K562 (cell line): ENCODE results near the gene NBPF14. TPM values are rescaled to one million over a fixed set of nuclear protein-coding genes. Genes with fewer than 3 reads are reported as not detected.
A peak's percentile ranks its signal among the peaks of the same experiment; 100 is the strongest.
"Not testable (repeated sequence)": the region's sequence is repeated elsewhere in the genome, so short reads cannot be mapped to it uniquely, and the experiment has no call there.

Experiments used
- C11orf30 ChIP-seq: fragments of 450-650 bp; IDR thresholded peaks from 2 replicates; pipeline ENCODE4 v1.6.1; 2016; ENCODE audit warnings: low read depth, mild to moderate bottlenecking
- FOXJ2 ChIP-seq: fragments of 200-800 bp; sonication (Bioruptor generic); IDR thresholded peaks from 2 replicates; pipeline ENCODE4 v1.6.1; 2016; ENCODE audit warnings: missing genetic modification characterization, missing compliant biosample characterization
- FOXJ3 ChIP-seq: sonication (generic); formaldehyde crosslinking; IDR thresholded peaks from 2 replicates; pipeline ENCODE4 v1.4.0; 2020; ENCODE audit warnings: mild to moderate bottlenecking, missing genetic modification reagents
- HMG20A ChIP-seq: fragments of 450-650 bp; formaldehyde crosslinking; conservative IDR thresholded peaks from 2 replicates; pipeline ENCODE4 v1.4.0; 2020; ENCODE audit warnings: mild to moderate bottlenecking, mixed read lengths
- HOXB6 ChIP-seq: fragments of 250-450 bp; sonication (Bioruptor Pico); IDR thresholded peaks from 2 replicates; pipeline ENCODE4 v1.5.1; 2022; ENCODE audit warnings: mild to moderate bottlenecking, borderline replicate concordance
- MTA1 ChIP-seq: fragments of 450-650 bp; IDR thresholded peaks from 2 replicates; pipeline ENCODE4 v1.6.1; 2017; ENCODE audit warnings: borderline replicate concordance
- NR1H2 ChIP-seq: sonication (generic); formaldehyde crosslinking; IDR thresholded peaks from 2 replicates; pipeline ENCODE4 v1.4.0; 2020; ENCODE audit warnings: mild to moderate bottlenecking, missing genetic modification reagents
- PHF20 ChIP-seq: fragments of 450-650 bp; IDR thresholded peaks from 2 replicates; pipeline ENCODE4 v1.6.1; 2018; ENCODE audit not compliant: partially characterized antibody
- POLR2A ChIP-seq: fragments of 450-650 bp; conservative IDR thresholded peaks from 2 replicates; pipeline ENCODE4 v1.6.1; 2016
- SIX5 ChIP-seq, 2 experiments: IDR thresholded peaks; 2 replicates each; pipeline ENCODE4 v1.6.1; 2011; ENCODE audit warnings: low read length in 2 of 2, borderline replicate concordance in 1 of 2, low read depth in 1 of 2, mild to moderate bottlenecking in 1 of 2, moderate library complexity in 1 of 2; ENCODE audit not compliant: insufficient read depth in 1 of 2
- TCF3 ChIP-seq: sonication (generic); formaldehyde crosslinking; IDR thresholded peaks from 2 replicates; pipeline ENCODE4 v1.4.0; 2020; ENCODE audit warnings: mild to moderate bottlenecking, missing genetic modification reagents
- TRIM28 ChIP-seq: fragments of 450-650 bp; IDR thresholded peaks from 2 replicates; pipeline ENCODE4 v1.6.1; 2017
- ZBTB7A ChIP-seq: IDR thresholded peaks from 2 replicates; pipeline ENCODE4 v1.6.1; 2011; ENCODE audit warnings: low read depth, mild to moderate bottlenecking, low read length, moderate library complexity, borderline replicate concordance; ENCODE audit not compliant: control insufficient read depth
- ZC3H8 ChIP-seq: fragments of 450-650 bp; IDR thresholded peaks from 2 replicates; pipeline ENCODE4 v1.6.1; 2017
- ZNF253 ChIP-seq: fragments of 250-450 bp; sonication (Bioruptor Pico); conservative IDR thresholded peaks from 2 replicates; pipeline ENCODE4 v1.6.1; 2021; ENCODE audit warnings: mild to moderate bottlenecking
- ZNF695 ChIP-seq: fragments of 450-650 bp; formaldehyde crosslinking; IDR thresholded peaks from 2 replicates; pipeline ENCODE4 v1.4.0; 2020; ENCODE audit warnings: mild to moderate bottlenecking, moderate library complexity
- ZSCAN29 ChIP-seq: fragments of 450-650 bp; IDR thresholded peaks from 2 replicates; pipeline ENCODE4 v1.6.1; 2017
- polyA plus RNA-seq, 8 experiments: library from polyadenylated mRNA; depleted of rRNA in 4 of 8; stranded (reverse) in 5 of 8; unstranded in 3 of 8; fragments of >200 nt; fragmentation: Nextera tagmentation in 2 of 8; fragmentation: Illumina TruSeq in 1 of 8; extraction: Ambion mirVana in 2 of 8; extraction: Trizol in 1 of 8; gene quantifications; 2 replicates each; pipeline versions ENCODE4 v1.2.1 to v1.2.3, GENCODE V29; 2011 to 2014; ENCODE audit warnings: inconsistent platforms in 1 of 8, missing spikeins in 1 of 8
- total RNA-seq, 7 experiments: library from RNA; depleted of rRNA in 6 of 7; stranded (reverse); fragments of >200 nt in 6 of 7; fragmentation: Illumina TruSeq in 2 of 7; extraction: Trizol in 2 of 7; gene quantifications; 2 replicates each; pipeline versions ENCODE4 v1.2.1 to v1.2.3, GENCODE V29; 2011 to 2021; ENCODE audit warnings: low replicate concordance in 1 of 7
- TF ChIP-seq, protein P1 (sequence below), 3 experiments: fragments of 200-800 bp in 1 of 3; sonication (Bioruptor generic) in 1 of 3; sonication (generic) in 1 of 3; formaldehyde crosslinking in 1 of 3; IDR thresholded peaks; 2 replicates each; pipeline versions ENCODE4 v1.6.1 to v1.8.0; 2016 to 2022; ENCODE audit warnings: mild to moderate bottlenecking in 2 of 3, missing compliant biosample characterization in 2 of 3, missing genetic modification characterization in 2 of 3, missing genetic modification reagents in 1 of 3
- TF ChIP-seq, protein P2 (sequence below): fragments of 450-650 bp; formaldehyde crosslinking; IDR thresholded peaks from 2 replicates; pipeline ENCODE4 v1.4.0; 2022; ENCODE audit warnings: mild to moderate bottlenecking, moderate library complexity
- TF ChIP-seq, protein P3 (sequence below): fragments of 450-650 bp; conservative IDR thresholded peaks from 2 replicates; pipeline ENCODE4 v1.6.1; 2016; ENCODE audit warnings: missing genetic modification characterization, low read depth, mild to moderate bottlenecking, control low read depth, missing compliant biosample characterization
- TF ChIP-seq, protein P4 (sequence below): fragments of 450-650 bp; IDR thresholded peaks from 2 replicates; pipeline ENCODE4 v1.6.1; 2016; ENCODE audit warnings: mild to moderate bottlenecking
- TF ChIP-seq, protein P5 (sequence below): fragments of 250-450 bp; sonication (Bioruptor Pico); IDR thresholded peaks from 2 replicates; pipeline ENCODE4 v1.5.0; 2021

NBPF14 gene
- total and polyA plus RNA-seq, 9 of the 15 experiments (the other 6 are each of a cell fraction or from before 2014, with no cell fraction given): 0.99 to 10.6 (median 6.1) TPM

DNA sequence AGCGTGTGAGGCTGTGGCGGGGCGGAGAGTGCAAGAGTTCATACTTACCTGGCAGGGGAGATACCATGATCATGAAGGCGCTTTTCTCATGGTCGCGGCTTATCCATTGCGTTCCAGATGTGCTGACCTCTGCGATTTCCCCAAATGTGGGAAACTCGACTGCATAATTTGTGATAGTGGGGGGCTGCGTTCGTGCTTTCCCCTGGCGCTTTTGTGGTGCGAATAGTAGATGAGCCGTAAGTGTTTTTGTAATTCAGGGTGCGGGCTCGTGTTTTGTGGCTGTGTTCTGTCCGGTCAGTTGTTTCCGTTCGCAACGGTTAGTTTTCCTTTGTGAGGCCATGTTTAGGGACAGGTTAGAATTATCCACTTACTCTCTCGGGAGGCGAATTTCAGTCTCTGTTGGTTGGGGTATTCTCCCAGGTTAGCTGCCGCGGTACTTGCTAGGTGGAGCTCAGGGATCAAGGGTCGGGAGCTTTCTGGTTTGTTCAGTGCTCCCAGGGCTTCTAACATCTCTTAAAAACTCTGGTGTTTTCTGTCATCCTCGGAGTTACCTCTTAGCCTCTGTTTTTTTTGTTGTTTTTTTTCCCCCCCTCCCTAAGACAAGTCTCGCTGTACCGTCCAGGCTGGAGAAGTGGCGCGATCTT is 73.1 kb downstream of the NBPF14 start (continued):
- TF ChIP-seq ZBTB7A (peak; percentile 51; the same call in 1 of the 2 replicates), ZNF253 (peak; percentile 99), C11orf30 (peak; percentile 85), PHF20 (peak; percentile 70), ZC3H8 (peak; percentile 100), HMG20A (peak; percentile 95), SIX5 (IDR thresholded peaks at IDR 0.05; ENCODE audit: borderline replicate concordance in 1 of 2, insufficient read depth in 1 of 2, low read depth in 1 of 2, low read length in 2 of 2) (peak; percentile 31 to 51; a peak in 3 of 4 replicates), ZSCAN29 (peak; percentile 89), TCF3 (peak; percentile 72), FOXJ3 (CRISPR knock-in tag) (peak; percentile 74), POLR2A (peak; percentile 100), MTA1 (peak; percentile 66), NR1H2 (CRISPR knock-in tag) (peak; percentile 96; the same call in 1 of the 2 replicates), HOXB6 (CRISPR knock-in tag) (peak; percentile 100), TRIM28 (peak; percentile 52; the same call in 1 of the 2 replicates), FOXJ2 (tag) (peak; percentile 78; the same call in 1 of the 2 replicates), ZNF695 (CRISPR knock-in tag) (peak; percentile 98)
- TF ChIP-seq, protein P1, sequence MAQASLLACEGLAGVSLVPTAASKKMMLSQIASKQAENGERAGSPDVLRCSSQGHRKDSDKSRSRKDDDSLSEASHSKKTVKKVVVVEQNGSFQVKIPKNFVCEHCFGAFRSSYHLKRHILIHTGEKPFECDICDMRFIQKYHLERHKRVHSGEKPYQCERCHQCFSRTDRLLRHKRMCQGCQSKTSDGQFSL (CRISPR knock-in tag; IDR thresholded peaks at IDR 0.05): peak; percentile 88
- TF ChIP-seq, protein P1 (tag; IDR thresholded peaks at IDR 0.05): not testable (repeated sequence)
- TF ChIP-seq, protein P2, sequence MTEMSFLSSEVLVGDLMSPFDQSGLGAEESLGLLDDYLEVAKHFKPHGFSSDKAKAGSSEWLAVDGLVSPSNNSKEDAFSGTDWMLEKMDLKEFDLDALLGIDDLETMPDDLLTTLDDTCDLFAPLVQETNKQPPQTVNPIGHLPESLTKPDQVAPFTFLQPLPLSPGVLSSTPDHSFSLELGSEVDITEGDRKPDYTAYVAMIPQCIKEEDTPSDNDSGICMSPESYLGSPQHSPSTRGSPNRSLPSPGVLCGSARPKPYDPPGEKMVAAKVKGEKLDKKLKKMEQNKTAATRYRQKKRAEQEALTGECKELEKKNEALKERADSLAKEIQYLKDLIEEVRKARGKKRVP: peak; percentile 98
- TF ChIP-seq, protein P3, sequence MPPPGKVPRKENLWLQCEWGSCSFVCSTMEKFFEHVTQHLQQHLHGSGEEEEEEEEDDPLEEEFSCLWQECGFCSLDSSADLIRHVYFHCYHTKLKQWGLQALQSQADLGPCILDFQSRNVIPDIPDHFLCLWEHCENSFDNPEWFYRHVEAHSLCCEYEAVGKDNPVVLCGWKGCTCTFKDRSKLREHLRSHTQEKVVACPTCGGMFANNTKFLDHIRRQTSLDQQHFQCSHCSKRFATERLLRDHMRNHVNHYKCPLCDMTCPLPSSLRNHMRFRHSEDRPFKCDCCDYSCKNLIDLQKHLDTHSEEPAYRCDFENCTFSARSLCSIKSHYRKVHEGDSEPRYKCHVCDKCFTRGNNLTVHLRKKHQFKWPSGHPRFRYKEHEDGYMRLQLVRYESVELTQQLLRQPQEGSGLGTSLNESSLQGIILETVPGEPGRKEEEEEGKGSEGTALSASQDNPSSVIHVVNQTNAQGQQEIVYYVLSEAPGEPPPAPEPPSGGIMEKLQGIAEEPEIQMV: peak; percentile 45; the same call in 1 of the 2 replicates
- TF ChIP-seq, protein P4, sequence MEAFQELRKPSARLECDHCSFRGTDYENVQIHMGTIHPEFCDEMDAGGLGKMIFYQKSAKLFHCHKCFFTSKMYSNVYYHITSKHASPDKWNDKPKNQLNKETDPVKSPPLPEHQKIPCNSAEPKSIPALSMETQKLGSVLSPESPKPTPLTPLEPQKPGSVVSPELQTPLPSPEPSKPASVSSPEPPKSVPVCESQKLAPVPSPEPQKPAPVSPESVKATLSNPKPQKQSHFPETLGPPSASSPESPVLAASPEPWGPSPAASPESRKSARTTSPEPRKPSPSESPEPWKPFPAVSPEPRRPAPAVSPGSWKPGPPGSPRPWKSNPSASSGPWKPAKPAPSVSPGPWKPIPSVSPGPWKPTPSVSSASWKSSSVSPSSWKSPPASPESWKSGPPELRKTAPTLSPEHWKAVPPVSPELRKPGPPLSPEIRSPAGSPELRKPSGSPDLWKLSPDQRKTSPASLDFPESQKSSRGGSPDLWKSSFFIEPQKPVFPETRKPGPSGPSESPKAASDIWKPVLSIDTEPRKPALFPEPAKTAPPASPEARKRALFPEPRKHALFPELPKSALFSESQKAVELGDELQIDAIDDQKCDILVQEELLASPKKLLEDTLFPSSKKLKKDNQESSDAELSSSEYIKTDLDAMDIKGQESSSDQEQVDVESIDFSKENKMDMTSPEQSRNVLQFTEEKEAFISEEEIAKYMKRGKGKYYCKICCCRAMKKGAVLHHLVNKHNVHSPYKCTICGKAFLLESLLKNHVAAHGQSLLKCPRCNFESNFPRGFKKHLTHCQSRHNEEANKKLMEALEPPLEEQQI: peak; percentile 70; the same call in 1 of the 2 replicates
- TF ChIP-seq, protein P5, sequence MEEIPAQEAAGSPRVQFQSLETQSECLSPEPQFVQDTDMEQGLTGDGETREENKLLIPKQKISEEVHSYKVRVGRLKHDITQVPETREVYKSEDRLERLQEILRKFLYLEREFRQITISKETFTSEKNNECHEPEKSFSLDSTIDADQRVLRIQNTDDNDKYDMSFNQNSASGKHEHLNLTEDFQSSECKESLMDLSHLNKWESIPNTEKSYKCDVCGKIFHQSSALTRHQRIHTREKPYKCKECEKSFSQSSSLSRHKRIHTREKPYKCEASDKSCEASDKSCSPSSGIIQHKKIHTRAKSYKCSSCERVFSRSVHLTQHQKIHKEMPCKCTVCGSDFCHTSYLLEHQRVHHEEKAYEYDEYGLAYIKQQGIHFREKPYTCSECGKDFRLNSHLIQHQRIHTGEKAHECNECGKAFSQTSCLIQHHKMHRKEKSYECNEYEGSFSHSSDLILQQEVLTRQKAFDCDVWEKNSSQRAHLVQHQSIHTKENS: peak; percentile 97
